SK-N-MC (cell line): ENCODE measurements around the gene CAND2.

Experiments
- EZH2 ChIP-seq: fragments of 200-600 bp; sonication (generic); IDR thresholded peaks from one replicate; pipeline ENCODE4 v1.6.1; 2017; ENCODE audit warnings: antibody characterized with exemption
- POLR2AphosphoS5 ChIP-seq: IDR thresholded peaks from 2 replicates; pipeline ENCODE4 v1.6.1; 2012; ENCODE audit warnings: mild to moderate bottlenecking, low read depth, low read length, borderline replicate concordance

DNA sequence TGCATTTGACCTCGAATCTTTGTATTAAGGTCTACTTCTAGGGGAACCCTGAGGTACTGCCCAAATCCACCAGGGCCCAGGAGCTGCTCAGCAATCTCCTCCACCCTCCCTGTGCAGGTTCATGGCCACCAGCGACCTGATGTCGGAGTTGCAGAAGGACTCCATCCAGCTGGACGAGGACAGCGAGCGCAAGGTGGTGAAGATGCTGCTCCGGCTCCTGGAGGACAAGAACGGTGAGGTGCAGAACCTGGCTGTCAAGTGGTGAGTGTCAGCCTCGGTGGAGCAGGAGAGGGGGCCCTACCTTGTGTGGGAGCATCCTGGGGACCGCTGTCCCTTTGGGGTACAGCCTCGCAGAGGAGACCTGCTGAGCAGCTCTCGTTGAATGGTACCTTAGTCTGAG lies 6.9 kb downstream of the CAND2 start:
- TF ChIP-seq POLR2AphosphoS5 (no peak), EZH2 (no peak)
